Subcutaneous abdominal adipose tissue (tissue), 5 donors: ENCODE data around the gene PDE7B.

Experiments used
- H3K27ac ChIP-seq: one replicate; pipeline ENCODE4 v1.7.0; 2013; ENCODE audit warnings: low read depth, mild to moderate bottlenecking, inconsistent platforms, low read length, moderate library complexity
- H3K27me3 ChIP-seq, 5 donors: one replicate each; pipeline ENCODE4 v1.7.0; 2013; ENCODE audit warnings: low read length in 5 of 5, inconsistent platforms in 1 of 5; ENCODE audit not compliant: control insufficient read depth in 5 of 5, insufficient read depth in 4 of 5
- H3K36me3 ChIP-seq, 5 donors: one replicate each; pipeline ENCODE4 v1.7.0; 2013; ENCODE audit warnings: low read length in 5 of 5; ENCODE audit not compliant: control insufficient read depth in 5 of 5, insufficient read depth in 5 of 5
- H3K4me1 ChIP-seq, 5 donors: one replicate each; pipeline ENCODE4 v1.7.0; 2013; ENCODE audit warnings: low read length in 5 of 5, mild to moderate bottlenecking in 3 of 5, moderate library complexity in 1 of 5; ENCODE audit not compliant: control insufficient read depth in 5 of 5, insufficient read depth in 5 of 5
- H3K4me3 ChIP-seq, 5 donors: one replicate each; pipeline ENCODE4 v1.7.0; 2013; ENCODE audit warnings: low read length in 5 of 5, low read depth in 1 of 5
- H3K9ac ChIP-seq, 5 donors: one replicate each; pipeline ENCODE4 v1.7.0; 2013; ENCODE audit warnings: low read length in 5 of 5, mild to moderate bottlenecking in 4 of 5, moderate library complexity in 3 of 5
- H3K9me3 ChIP-seq, 5 donors: one replicate each; pipeline ENCODE4 v1.7.0; 2013; ENCODE audit warnings: low read length in 5 of 5; ENCODE audit not compliant: control insufficient read depth in 5 of 5
- donor health status: healthy.
- donor health status: healthy.
- donor health status: healthy.
- donor health status: healthy.
- donor health status: healthy.

PDE7B gene

GRCh38 chr6:136188486-136188885, 337.0 kb downstream of the PDE7B start:
- H3K27ac ChIP-seq = no peak overlapping the region
- H3K9me3 ChIP-seq = no peaks in the 10 kb centered on the region
- H3K4me1 ChIP-seq = peaks cover 0 to 2% (median 0%) of the 10 kb centered on the region in 5 donors
- H3K9ac ChIP-seq = no peak overlapping the region
- H3K4me3 ChIP-seq = no peak overlapping the region
- H3K36me3 ChIP-seq = peaks cover 10 to 30% (median 17%) of the 10 kb centered on the region in 5 donors
- no peaks in the 10 kb centered on the region for H3K27me3 ChIP-seq

GRCh38 chr6:136189104-136189503, 337.6 kb downstream of the PDE7B start:
- Histone ChIP-seq H3K9ac (no peak overlapping the region), H3K27me3 (no peaks in the 10 kb centered on the region), H3K9me3 (no peaks in the 10 kb centered on the region), H3K36me3 (peaks cover 10 to 28% (median 17%) of the 10 kb centered on the region in 5 donors), H3K27ac (no peak overlapping the region), H3K4me1 (peaks cover 0 to 2% (median 0%) of the 10 kb centered on the region in 5 donors), H3K4me3 (no peak overlapping the region)

- Histone ChIP-seq H3K27ac (no peak overlapping the region), H3K36me3 (peaks cover 10 to 27% (median 17%) of the 10 kb centered on the region in 5 donors), H3K9me3 (no peaks in the 10 kb centered on the region), H3K4me1 (no peaks in the 10 kb centered on the region), H3K4me3 (no peak overlapping the region), H3K27me3 (no peaks in the 10 kb centered on the region), H3K9ac (no peak overlapping the region)
Measured at GRCh38 chr6:136191606-136192312, 340.3 kb downstream of the PDE7B start.

GRCh38 chr6:136192902-136193301, 341.4 kb downstream of the PDE7B start:
- H3K4me1 ChIP-seq = no peaks in the 10 kb centered on the region
- H3K36me3 ChIP-seq = peaks cover 6 to 20% (median 11%) of the 10 kb centered on the region in 5 donors
- H3K27me3 ChIP-seq = no peaks in the 10 kb centered on the region
- H3K27ac ChIP-seq = no peak overlapping the region
- H3K9ac ChIP-seq = no peak overlapping the region
- H3K4me3 ChIP-seq = no peak overlapping the region
- no peaks in the 10 kb centered on the region for H3K9me3 ChIP-seq

GRCh38 chr6:136201732-136202131, 350.2 kb downstream of the PDE7B start:
- Histone ChIP-seq H3K27me3 (no peaks in the 10 kb centered on the region), H3K9me3 (no peaks in the 10 kb centered on the region), H3K27ac (no peak overlapping the region), H3K36me3 (no peaks in the 10 kb centered on the region), H3K4me1 (no peaks in the 10 kb centered on the region), H3K9ac (no peak overlapping the region), H3K4me3 (no peak overlapping the region)

GRCh38 chr6:136208783-136209182, 357.3 kb downstream of the PDE7B start:
- H3K36me3 ChIP-seq = no peaks in the 10 kb centered on the region
- H3K27me3 ChIP-seq = no peaks in the 10 kb centered on the region
- no peaks in the 10 kb centered on the region for H3K4me1 ChIP-seq
- no peak overlapping the region for H3K27ac ChIP-seq
- no peak overlapping the region for H3K9ac ChIP-seq
- no peaks in the 10 kb centered on the region for H3K9me3 ChIP-seq
- no peak overlapping the region for H3K4me3 ChIP-seq

GRCh38 chr6:136209496-136209895, 358.0 kb downstream of the PDE7B start:
- Histone ChIP-seq H3K4me1 (no peaks in the 10 kb centered on the region), H3K27me3 (no peaks in the 10 kb centered on the region), H3K9ac (no peak overlapping the region), H3K4me3 (no peak overlapping the region), H3K36me3 (no peaks in the 10 kb centered on the region), H3K27ac (no peak overlapping the region), H3K9me3 (no peaks in the 10 kb centered on the region)

GRCh38 chr6:136210398-136211165, 359.1 kb downstream of the PDE7B start:
- no peaks in the 10 kb centered on the region for H3K27me3 ChIP-seq
- H3K9ac ChIP-seq = no peak overlapping the region
- no peaks in the 10 kb centered on the region for H3K9me3 ChIP-seq
- H3K36me3 ChIP-seq = no peaks in the 10 kb centered on the region
- H3K27ac ChIP-seq = no peak overlapping the region
- no peaks in the 10 kb centered on the region for H3K4me1 ChIP-seq
- no peak overlapping the region for H3K4me3 ChIP-seq

- Histone ChIP-seq H3K9me3 (no peaks in the 10 kb centered on the region), H3K4me1 (no peaks in the 10 kb centered on the region), H3K4me3 (no peak overlapping the region), H3K27me3 (no peaks in the 10 kb centered on the region), H3K27ac (no peak overlapping the region), H3K9ac (no peak overlapping the region), H3K36me3 (no peaks in the 10 kb centered on the region)
Measured at GRCh38 chr6:136212608-136213007, 361.1 kb downstream of the PDE7B start.

GRCh38 chr6:136213012-136213539, 361.6 kb downstream of the PDE7B start:
- H3K4me1 ChIP-seq = no peaks in the 10 kb centered on the region
- H3K27ac ChIP-seq = no peak overlapping the region
- H3K4me3 ChIP-seq = no peak overlapping the region
- H3K9me3 ChIP-seq = no peaks in the 10 kb centered on the region
- no peak overlapping the region for H3K9ac ChIP-seq
- H3K27me3 ChIP-seq = no peaks in the 10 kb centered on the region
- H3K36me3 ChIP-seq = no peaks in the 10 kb centered on the region
